K562 (cell line): ENCODE results near the gene C4orf50. TPM values are rescaled to one million over a fixed set of nuclear protein-coding genes. Genes with fewer than 3 reads are reported as not detected.

Experiments used
- ATAC-seq: fragments of 200-7000 bp; cut with Tn5 transposase; 3 replicates; pipeline ENCODE4 v1.9.1; 2020; ENCODE audit warnings: moderate library complexity
- BruUV-seq: library from RNA; stranded (reverse); fragments of 400-500 nt; replicated peaks from 2 replicates; lab custom pipeline; 2021; lab: Mats Ljungman, UMichigan
- CTCF ChIA-PET: fragments of 300-600 bp; formaldehyde crosslinking; extraction: SDS; loops from one replicate; lab custom pipeline; 2021; ENCODE audit warnings: low intra/inter-chr PET ratio; lab: Yijun Ruan, JAX
- POLR2A ChIA-PET: fragments of 300-600, 350-650 bp; sonication (Branson Sonifier 250); formaldehyde crosslinking; extraction: SDS; loops from one replicate; lab custom pipeline; 2021; ENCODE audit warnings: antibody characterized with exemption, inconsistent platforms; lab: Yijun Ruan, JAX
- DNase-seq, 4 experiments: peaks; one replicate each; pipeline versions ENCODE4 v3.0.0 to v3.0.0-alpha.2; 2011 to 2018; ENCODE audit warnings: low spot score in 3 of 4, mixed read lengths in 3 of 4; ENCODE audit errors: extremely low read depth in 1 of 4
- FAIRE-seq: peaks from 2 replicates; lab custom pipeline; 2011; peaks lifted over from hg19 to GRCh38; lab: Jason Lieb, UNC
- H2AFZ ChIP-seq: 2 replicates; pipeline ENCODE4 v1.6.0; 2011; ENCODE audit warnings: low read depth, low read length, control low read depth, inconsistent platforms
- H3K27ac ChIP-seq: fragments of 200-600 bp; 3 replicates; pipeline ENCODE4 v1.8.0; 2011; ENCODE audit warnings: low read depth, mild to moderate bottlenecking, control low read depth, inconsistent platforms, low read length, moderate library complexity, mixed read lengths; ENCODE audit errors: extremely low read depth
- H3K27me3 ChIP-seq, 2 experiments: fragments of 300-600 bp in 1 of 2; 2 replicates in 1 of 2; 3 replicates in 1 of 2; pipeline versions ENCODE4 v1.6.0 to v1.8.0; 2011; ENCODE audit warnings: inconsistent platforms in 2 of 2, low read length in 2 of 2, mild to moderate bottlenecking in 1 of 2, mixed read lengths in 1 of 2, moderate library complexity in 1 of 2; ENCODE audit not compliant: control insufficient read depth in 2 of 2, insufficient read depth in 2 of 2
- H3K36me3 ChIP-seq: fragments of 300-600 bp; 3 replicates; pipeline ENCODE4 v1.8.0; 2011; ENCODE audit warnings: mild to moderate bottlenecking, low read length, inconsistent platforms; ENCODE audit not compliant: control insufficient read depth, insufficient read depth
- H3K4me1 ChIP-seq, 2 experiments: fragments of 200-600 bp in 1 of 2; replicated peaks in 1 of 2; 2 replicates in 1 of 2; 3 replicates in 1 of 2; pipeline versions ENCODE4 v1.5.1 to v1.8.0; 2011; ENCODE audit warnings: inconsistent platforms in 2 of 2, low read length in 2 of 2, mild to moderate bottlenecking in 1 of 2, mixed read lengths in 1 of 2, moderate library complexity in 1 of 2; ENCODE audit not compliant: control insufficient read depth in 2 of 2, insufficient read depth in 2 of 2
- H3K4me2 ChIP-seq: 2 replicates; pipeline ENCODE4 v1.6.1; 2011; ENCODE audit warnings: low read length, control low read depth, inconsistent platforms, mixed read lengths; ENCODE audit not compliant: insufficient read depth
- H3K4me3 ChIP-seq: fragments of 200-600 bp; sonication (generic), shearing (Covaris generic); 2 replicates; pipeline ENCODE4 v1.5.1; 2016; ENCODE audit warnings: control low read depth, inconsistent platforms
- H3K79me2 ChIP-seq: fragments of 200-600 bp; 3 replicates; pipeline ENCODE4 v1.8.0; 2011; ENCODE audit warnings: low read length, inconsistent platforms; ENCODE audit not compliant: control insufficient read depth, insufficient read depth
- H3K9ac ChIP-seq, 2 experiments: 2 replicates each; pipeline versions ENCODE4 v1.6.0 to v1.6.1; 2011; ENCODE audit warnings: low read depth in 2 of 2, low read length in 2 of 2, control low read depth in 1 of 2, inconsistent platforms in 1 of 2, mild to moderate bottlenecking in 1 of 2, mixed read lengths in 1 of 2; ENCODE audit not compliant: insufficient read depth in 1 of 2
- H3K9me1 ChIP-seq: one replicate; pipeline ENCODE4 v1.6.0; 2011; ENCODE audit warnings: inconsistent platforms, mild to moderate bottlenecking, low read length, moderate library complexity; ENCODE audit not compliant: control insufficient read depth, insufficient read depth
- H3K9me3 ChIP-seq: replicated peaks from 2 replicates; pipeline ENCODE4 v1.5.1; 2011; ENCODE audit warnings: low read depth, low read length, inconsistent platforms; ENCODE audit not compliant: control insufficient read depth, insufficient read depth
- H4K20me1 ChIP-seq: replicated peaks from 2 replicates; pipeline ENCODE4 v1.6.1; 2011; ENCODE audit warnings: low read length, inconsistent platforms, mixed read lengths; ENCODE audit not compliant: control insufficient read depth, insufficient read depth
- BCL6 ChIP-seq: fragments of 250-450 bp; sonication (Bioruptor Pico); IDR thresholded peaks from 2 replicates; pipeline ENCODE4 v1.4.0; 2020
- DLX4 ChIP-seq: fragments of 250-450 bp; sonication (Bioruptor Pico); IDR thresholded peaks from 2 replicates; pipeline ENCODE4 v1.6.1; 2021; ENCODE audit warnings: mild to moderate bottlenecking
- EP400 ChIP-seq: fragments of 450-650 bp; IDR thresholded peaks from 2 replicates; pipeline ENCODE4 v1.6.1; 2017; ENCODE audit warnings: antibody characterized with exemption, mild to moderate bottlenecking, moderate library complexity
- LCOR ChIP-seq: sonication (generic); formaldehyde crosslinking; IDR thresholded peaks from 2 replicates; pipeline ENCODE4 v1.8.0; 2022; ENCODE audit warnings: mild to moderate bottlenecking, missing genetic modification reagents
- MAX ChIP-seq: sonication (generic); formaldehyde crosslinking; IDR thresholded peaks from 2 replicates; pipeline ENCODE4 v1.9.0; 2022; ENCODE audit warnings: mild to moderate bottlenecking, missing genetic modification reagents
- MIER1 ChIP-seq: fragments of 450-650 bp; IDR thresholded peaks from 2 replicates; pipeline ENCODE4 v1.6.1; 2016; ENCODE audit warnings: antibody characterized with exemption, mild to moderate bottlenecking, low read depth
- SMAD4 ChIP-seq: fragments of 250-450 bp; sonication (Bioruptor Pico); conservative IDR thresholded peaks from 2 replicates; pipeline ENCODE4 v1.8.0; 2021; ENCODE audit warnings: inconsistent platforms, mild to moderate bottlenecking, moderate library complexity
- SPI1 ChIP-seq: IDR thresholded peaks from 2 replicates; pipeline ENCODE4 v1.6.1; 2011; ENCODE audit warnings: low read depth, low read length, control low read depth, borderline replicate concordance
- TEAD2 ChIP-seq: fragments of 450-650 bp; IDR thresholded peaks from 2 replicates; pipeline ENCODE4 v1.6.1; 2016; ENCODE audit warnings: missing genetic modification characterization, control low read depth, missing compliant biosample characterization
- ZC3H8 ChIP-seq: fragments of 450-650 bp; IDR thresholded peaks from 2 replicates; pipeline ENCODE4 v1.6.1; 2017
- ZMIZ1 ChIP-seq, 2 experiments: fragments of 150-350 bp in 1 of 2; IDR thresholded peaks; 2 replicates each; pipeline ENCODE4 v1.6.1; 2012 to 2016; ENCODE audit warnings: low read depth in 2 of 2, low read length in 2 of 2, mild to moderate bottlenecking in 1 of 2, moderate library complexity in 1 of 2
- ZNF133 ChIP-seq: fragments of 250-450 bp; sonication (Bioruptor Pico); IDR thresholded peaks from 2 replicates; pipeline ENCODE4 v1.4.0; 2020; ENCODE audit warnings: mild to moderate bottlenecking
- ZNF644 ChIP-seq: fragments of 200-800 bp; sonication (Bioruptor generic); IDR thresholded peaks from 2 replicates; pipeline ENCODE4 v1.6.1; 2016; ENCODE audit warnings: low read depth, missing genetic modification characterization, missing compliant biosample characterization
- WGBS: fragments of 100-300 bp; shearing (Covaris generic); methylation state at CpG from one replicate; pipeline ENCODE4 v1.1.6; 2016; ENCODE audit warnings: low coverage, mixed read lengths; ENCODE audit not compliant: insufficient coverage; ENCODE audit errors: missing lambda C conversion rate; 5-methylcytosine and 5-hydroxymethylcytosine counted together
- in situ Hi-C: fragments of 300-500 bp; cut with MboI; formaldehyde crosslinking; loops from 4 replicates; pipeline ENCODE4 v1.15.0; 2018; ENCODE audit warnings: inconsistent platforms, mixed read lengths
- intact Hi-C: fragments of 100-400 bp; cut with micrococcal nuclease; formaldehyde crosslinking; loops from 2 replicates; pipeline ENCODE4 v1.14.2; 2022
- polyA plus RNA-seq, 8 experiments: library from polyadenylated mRNA; depleted of rRNA in 4 of 8; stranded (reverse) in 5 of 8; unstranded in 3 of 8; fragments of >200 nt; fragmentation: Nextera tagmentation in 2 of 8; fragmentation: Illumina TruSeq in 1 of 8; extraction: Ambion mirVana in 2 of 8; extraction: Trizol in 1 of 8; gene quantifications; 2 replicates each; pipeline versions ENCODE4 v1.2.1 to v1.2.3, GENCODE V29; 2011 to 2014; ENCODE audit warnings: inconsistent platforms in 1 of 8, missing spikeins in 1 of 8
- total RNA-seq, 7 experiments: library from RNA; depleted of rRNA in 6 of 7; stranded (reverse); fragments of >200 nt in 6 of 7; fragmentation: Illumina TruSeq in 2 of 7; extraction: Trizol in 2 of 7; gene quantifications; 2 replicates each; pipeline versions ENCODE4 v1.2.1 to v1.2.3, GENCODE V29; 2011 to 2021; ENCODE audit warnings: low replicate concordance in 1 of 7

The C4orf50 gene
- total and polyA plus RNA-seq, 9 of the 15 experiments (the other 6 are each of a cell fraction or from before 2014, with no cell fraction given), result not detected

- no peaks in the 10 kb centered on the region for H3K4me1 ChIP-seq
- intact Hi-C loops, result no loop called here
- no peak overlapping the region for H3K4me3 ChIP-seq
- no peaks in the 10 kb centered on the region for H3K9me3 ChIP-seq
- WGBS, result 4% methylated on average over 17 of the region's 17 CpGs
- CTCF ChIA-PET, result no interaction called here
- no peaks in the 10 kb centered on the region for H3K9me1 ChIP-seq
- ATAC-seq (no peak), DNase-seq (no peak), FAIRE-seq (no peak)
- no peak overlapping the region for H3K4me2 ChIP-seq
- H4K20me1 ChIP-seq, result no peaks in the 10 kb centered on the region
- H3K79me2 ChIP-seq, result no peaks in the 10 kb centered on the region
- H2AFZ ChIP-seq, result no peak overlapping the region
- in situ Hi-C loops, result no loop called here
- no peak overlapping the region for H3K9ac ChIP-seq
- no peak overlapping the region for H3K27ac ChIP-seq
- POLR2A ChIA-PET, result interaction anchor here (0.7 kb wide), 1 partner anchor 22 kb away, joined by 3 read pairs; no protein-coding TSS in a partner anchor
- BruUV-seq, result no TSS peak
- TF ChIP-seq BCL6 (no peak), ZNF644 (tag) (no peak)
- no peaks in the 10 kb centered on the region for H3K36me3 ChIP-seq
- H3K27me3 ChIP-seq, result peaks cover 12 to 37% of the 10 kb centered on the region in 2 experiments; a peak in 4 of 5 replicates
Observed at GRCh38 chr4:6050551-6050950, 32.3 kb upstream of the C4orf50 start.

GRCh38 chr4:6049985-6050384 lies 31.8 kb upstream of the C4orf50 start:
- Histone ChIP-seq H2AFZ (no peak overlapping the region), H4K20me1 (no peaks in the 10 kb centered on the region), H3K9me1 (no peaks in the 10 kb centered on the region), H3K9ac (no peak overlapping the region), H3K27ac (no peak overlapping the region), H3K4me3 (no peak overlapping the region), H3K79me2 (no peaks in the 10 kb centered on the region), H3K9me3 (no peaks in the 10 kb centered on the region), H3K4me1 (no peaks in the 10 kb centered on the region), H3K4me2 (no peak overlapping the region), H3K36me3 (no peaks in the 10 kb centered on the region), H3K27me3 (peaks cover 12 to 37% of the 10 kb centered on the region in 2 experiments)
- in situ Hi-C loops (no loop called here), intact Hi-C loops (no loop called here)
- DNase-seq (no peak), ATAC-seq (no peak), FAIRE-seq (no peak)
- ChIA-PET POLR2A (interaction anchor here (0.6 to 1.2 kb wide), 2 partner anchors 18 to 1671 kb away, joined by 3 read pairs; no protein-coding TSS in a partner anchor), CTCF (no interaction called here)
- BruUV-seq, result no TSS peak
- WGBS, result 6% methylated on average over 8 of the region's 8 CpGs
- TF ChIP-seq TEAD2 (tag), result no peak
- no peak for TF ChIP-seq MAX
- TF ChIP-seq EP400, result no peak
- no peak for TF ChIP-seq ZC3H8
- TF ChIP-seq SPI1, result no peak
- no peak for TF ChIP-seq LCOR
- TF ChIP-seq ZMIZ1 (IDR thresholded peaks at IDR 0.05; ENCODE audit: low read depth in 2 of 2, low read length in 2 of 2), result no peak
- no peak for TF ChIP-seq DLX4 (CRISPR knock-in tag)
- no peak for TF ChIP-seq MIER1
- no peak for TF ChIP-seq ZNF133
- no peak for TF ChIP-seq SMAD4 (CRISPR knock-in tag)
